IMR-90 (cell line): ENCODE measurements around the gene SESN1. TPM values are rescaled to one million over a fixed set of nuclear protein-coding genes. Genes with fewer than 3 reads are reported as not detected.

Source experiments
- ATAC-seq: fragments of 200-7000 bp; cut with Tn5 transposase; 2 replicates; pipeline ENCODE4 v1.9.1; 2020; ENCODE audit warnings: low read depth, mild to moderate bottlenecking, moderate library complexity
- BruUV-seq: library from RNA; stranded (reverse); fragments of 400-500 nt; replicated peaks from 2 replicates; lab custom pipeline; 2021; lab: Mats Ljungman, UMichigan
- CTCF ChIA-PET: fragments of 300-600 bp; formaldehyde crosslinking; extraction: SDS; loops from one replicate; lab custom pipeline; 2021; ENCODE audit warnings: antibody characterized with exemption; lab: Yijun Ruan, JAX
- POLR2A ChIA-PET: fragments of 300-600 bp; sonication (Branson Sonifier 250); formaldehyde crosslinking; loops from one replicate; lab custom pipeline; 2022; ENCODE audit warnings: antibody characterized with exemption; ENCODE audit not compliant: unreplicated experiment; lab: Charles Lee
- DNase-seq: peaks from one replicate; pipeline ENCODE4 v3.0.0; 2013
- H2AFZ ChIP-seq: replicated peaks from 2 replicates; pipeline ENCODE3; 2013; ENCODE audit warnings: low read length, mild to moderate bottlenecking; ENCODE audit not compliant: poor library complexity
- H2AK5ac ChIP-seq: 2 replicates; pipeline ENCODE4 v1.6.1; 2013; ENCODE audit warnings: low read depth, low read length, inconsistent platforms
- H2AK9ac ChIP-seq: replicated peaks from 2 replicates; pipeline ENCODE3; 2013; ENCODE audit warnings: mild to moderate bottlenecking, low read depth, low read length, moderate library complexity; ENCODE audit not compliant: poor library complexity
- H2BK120ac ChIP-seq: 2 replicates; pipeline ENCODE4 v1.6.1; 2013; ENCODE audit warnings: low read depth, low read length, inconsistent platforms
- H2BK15ac ChIP-seq: 3 replicates; pipeline ENCODE4 v1.6.1; 2013; ENCODE audit warnings: low read depth, low read length, inconsistent platforms
- H2BK20ac ChIP-seq: 2 replicates; pipeline ENCODE4 v1.6.1; 2013; ENCODE audit warnings: low read depth, mild to moderate bottlenecking, inconsistent platforms, low read length, moderate library complexity
- H2BK5ac ChIP-seq: 2 replicates; pipeline ENCODE4 v1.6.1; 2013; ENCODE audit warnings: mild to moderate bottlenecking, low read depth, low read length, inconsistent platforms; ENCODE audit not compliant: poor library complexity, severe bottlenecking
- H3K14ac ChIP-seq: replicated peaks from 2 replicates; pipeline ENCODE4 v1.6.1; 2013; ENCODE audit warnings: low read depth, low read length, inconsistent platforms
- H3K18ac ChIP-seq: 2 replicates; pipeline ENCODE4 v1.6.1; 2013; ENCODE audit warnings: low read depth, low read length, control low read depth
- H3K23ac ChIP-seq: 2 replicates; pipeline ENCODE4 v1.6.1; 2013; ENCODE audit warnings: low read depth, low read length, inconsistent platforms
- H3K27ac ChIP-seq: 2 replicates; pipeline ENCODE4 v1.5.1; 2013; ENCODE audit warnings: mild to moderate bottlenecking, control low read depth, low read length; ENCODE audit not compliant: insufficient read depth
- H3K27me3 ChIP-seq: 2 replicates; pipeline ENCODE4 v1.6.1; 2013; ENCODE audit warnings: low read length; ENCODE audit not compliant: control insufficient read depth, insufficient read depth
- H3K36me3 ChIP-seq: 2 replicates; pipeline ENCODE4 v1.6.1; 2013; ENCODE audit warnings: low read length, mixed read lengths; ENCODE audit not compliant: control insufficient read depth, insufficient read depth
- H3K4ac ChIP-seq: 2 replicates; pipeline ENCODE4 v1.6.1; 2013; ENCODE audit warnings: low read depth, low read length, inconsistent platforms
- H3K4me1 ChIP-seq: 2 replicates; pipeline ENCODE4 v1.6.1; 2013; ENCODE audit warnings: low read length, mixed read lengths; ENCODE audit not compliant: control insufficient read depth, insufficient read depth
- H3K4me2 ChIP-seq: 2 replicates; pipeline ENCODE4 v1.6.1; 2013; ENCODE audit warnings: low read depth, mild to moderate bottlenecking, control low read depth, low read length, moderate library complexity
- H3K4me3 ChIP-seq: 2 replicates; pipeline ENCODE4 v1.5.1; 2013; ENCODE audit warnings: low read depth, mild to moderate bottlenecking, control low read depth, low read length, moderate library complexity; ENCODE audit not compliant: insufficient read depth
- H3K56ac ChIP-seq: 2 replicates; pipeline ENCODE4 v1.6.1; 2013; ENCODE audit warnings: low read length, inconsistent platforms; ENCODE audit not compliant: insufficient read depth; ENCODE audit errors: extremely low read depth
- H3K79me1 ChIP-seq, 2 experiments: 2 replicates each; pipeline ENCODE4 v1.6.1; 2013; ENCODE audit warnings: low read length in 2 of 2, inconsistent platforms in 1 of 2, low read depth in 1 of 2
- H3K9ac ChIP-seq: 2 replicates; pipeline ENCODE4 v1.6.1; 2013; ENCODE audit warnings: low read depth, low read length, control low read depth
- H3K9me1 ChIP-seq: 2 replicates; pipeline ENCODE4 v1.6.1; 2013; ENCODE audit warnings: low read length, inconsistent platforms; ENCODE audit not compliant: insufficient read depth
- H3K9me3 ChIP-seq: 2 replicates; pipeline ENCODE4 v1.6.1; 2013; ENCODE audit warnings: low read length; ENCODE audit not compliant: control insufficient read depth, insufficient read depth
- H4K20me1 ChIP-seq: 2 replicates; pipeline ENCODE4 v1.6.1; 2013; ENCODE audit warnings: low read length, inconsistent platforms; ENCODE audit not compliant: insufficient read depth
- H4K5ac ChIP-seq: 2 replicates; pipeline ENCODE4 v1.6.1; 2013; ENCODE audit warnings: mild to moderate bottlenecking, low read depth, low read length, control low read depth
- H4K8ac ChIP-seq, 2 experiments: 2 replicates each; pipeline ENCODE4 v1.6.1; 2013; ENCODE audit warnings: low read depth in 2 of 2, low read length in 2 of 2, control low read depth in 1 of 2, inconsistent platforms in 1 of 2
- H4K91ac ChIP-seq: 2 replicates; pipeline ENCODE4 v1.6.1; 2013; ENCODE audit warnings: low read depth, low read length, inconsistent platforms; ENCODE audit not compliant: insufficient read depth
- CTCF ChIP-seq: conservative IDR thresholded peaks from 2 replicates; pipeline ENCODE4 v1.5.1; 2012; ENCODE audit warnings: mild to moderate bottlenecking, low read depth, low read length, improper control_type of control experiment
- ELK1 ChIP-seq: fragments of 150-350 bp; IDR thresholded peaks from 2 replicates; pipeline ENCODE4 v1.6.1; 2016; ENCODE audit warnings: low read depth, mild to moderate bottlenecking, low read length, moderate library complexity, borderline replicate concordance
- FOS ChIP-seq: fragments of 150-350 bp; IDR thresholded peaks from 2 replicates; pipeline ENCODE4 v1.6.1; 2016; ENCODE audit warnings: low read depth, low read length
- MAZ ChIP-seq: IDR thresholded peaks from 2 replicates; pipeline ENCODE4 v1.6.1; 2012; ENCODE audit warnings: low read depth, mild to moderate bottlenecking, low read length, improper control_type of control experiment, moderate library complexity, borderline replicate concordance
- NFE2L2 ChIP-seq: fragments of 150-350 bp; IDR thresholded peaks from 2 replicates; pipeline ENCODE4 v1.6.1; 2016; ENCODE audit warnings: low read depth, mild to moderate bottlenecking, low read length
- POLR2A ChIP-seq: IDR thresholded peaks from 2 replicates; pipeline ENCODE4 v1.6.1; 2012; ENCODE audit warnings: mild to moderate bottlenecking, low read depth, low read length
- WGBS, 2 experiments: methylation state at CpG; one replicate each; pipeline versions ENCODE4 v1.1.5 to v1.1.7; 2013; ENCODE audit warnings: missing lambda C conversion rate in 2 of 2; ENCODE audit not compliant: insufficient read length in 1 of 2; ENCODE audit errors: extremely low coverage in 2 of 2; 5-methylcytosine and 5-hydroxymethylcytosine counted together
- dilution Hi-C: fragments of 300-500 bp; cut with HindIII; formaldehyde crosslinking; loops from one replicate; pipeline ENCODE4 v1.14.3; 2018; ENCODE audit warnings: low sequenced_read_pairs; ENCODE audit not compliant: unreplicated experiment
- in situ Hi-C: fragments of 300-500 bp; cut with MboI; formaldehyde crosslinking; loops from 3 replicates; pipeline ENCODE4 v1.14.3; 2019; ENCODE audit warnings: low sequenced_read_pairs, inconsistent platforms, mixed read lengths
- intact Hi-C: fragments of 100-400 bp; cut with micrococcal nuclease; formaldehyde crosslinking; loops from 2 replicates; pipeline ENCODE4 v1.10.0; 2022
- polyA plus RNA-seq, 3 experiments: library from polyadenylated mRNA; depleted of rRNA; stranded (reverse); fragments of >200 nt; gene quantifications; 2 replicates each; pipeline ENCODE4 v1.2.3, GENCODE V29; 2012; ENCODE audit warnings: low replicate concordance in 1 of 3
- total RNA-seq: library from RNA; depleted of rRNA; stranded (reverse); fragments of >200 nt; gene quantifications from 2 replicates; pipeline ENCODE4 v1.2.3, GENCODE V29; 2012

The SESN1 gene
- total and polyA plus RNA-seq, 2 of the 4 experiments (the other 2 are of a cell fraction) = 9.7 to 16.7 TPM

GRCh38 chr6:109025639-109026038 lies 69.0 kb downstream of the SESN1 start:
- Histone ChIP-seq H2BK120ac (no peak overlapping the region), H3K4me1 (peaks cover 2% of the 10 kb centered on the region; the same call in 1 of the 2 replicates), H3K79me1 (no peaks in the 10 kb centered on the region; a peak in 1 of 4 replicates), H3K27ac (no peak overlapping the region), H2BK5ac (no peak overlapping the region), H3K4me2 (no peak overlapping the region), H2AK5ac (no peak overlapping the region), H2AK9ac (no peak overlapping the region), H3K18ac (no peak overlapping the region), H3K9ac (no peak overlapping the region), H4K8ac (no peak overlapping the region), H4K91ac (no peak overlapping the region), H3K23ac (no peak overlapping the region), H3K36me3 (no peaks in the 10 kb centered on the region), H3K9me3 (no peaks in the 10 kb centered on the region), H3K27me3 (no peaks in the 10 kb centered on the region), H4K5ac (no peak overlapping the region), H3K9me1 (no peaks in the 10 kb centered on the region; the same call in none of the 2 replicates), H2AFZ (no peak overlapping the region), H3K4ac (no peak overlapping the region), H3K4me3 (no peak overlapping the region), H3K14ac (no peak overlapping the region), H2BK15ac (no peak overlapping the region), H3K56ac (no peak overlapping the region), H2BK20ac (no peak overlapping the region), H4K20me1 (no peaks in the 10 kb centered on the region; the same call in 1 of the 2 replicates)
- in situ Hi-C loops = no loop called here
- TF ChIP-seq NFE2L2 (no peak), MAZ (no peak), ELK1 (no peak), CTCF (no peak), FOS (no peak), POLR2A (no peak)
- CTCF ChIA-PET = no interaction called here
- no peak for DNase-seq
- POLR2A ChIA-PET = no interaction called here
- dilution Hi-C loops = no loop called here
- no CpG with 5 or more reads among the region's 1 CpG for WGBS, 2 experiments
- no TSS peak for BruUV-seq
- ATAC-seq = no peak
- intact Hi-C loops = no loop called here
